ENCODE measurements around the gene CHRNA4.

DNA sequence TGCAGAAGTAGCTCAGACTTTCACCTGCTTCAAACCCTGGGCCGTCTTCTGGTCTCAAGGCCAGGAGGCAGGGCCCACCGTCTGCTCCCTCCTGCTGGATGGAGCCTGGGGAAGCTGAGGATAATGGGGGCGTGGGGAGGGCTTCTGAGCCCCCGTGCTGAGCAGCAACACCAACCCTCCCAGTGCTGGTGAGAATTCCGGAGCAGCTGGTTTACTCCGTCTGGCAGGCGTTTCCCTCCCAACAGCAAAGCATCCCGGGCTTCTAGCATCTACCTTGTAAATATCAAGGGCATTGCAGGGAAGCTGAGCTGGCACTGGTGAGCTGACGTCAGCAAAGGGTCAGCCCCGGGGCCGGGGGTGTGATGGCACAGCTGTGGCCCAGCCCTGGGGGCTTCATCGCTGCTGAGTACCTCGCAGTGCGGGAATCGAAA lies 16.8 kb upstream of the CHRNA4 start:
- no peak for TF ChIP-seq POLR2A (IDR thresholded peaks at IDR 0.05)
- TF ChIP-seq, protein P1, sequence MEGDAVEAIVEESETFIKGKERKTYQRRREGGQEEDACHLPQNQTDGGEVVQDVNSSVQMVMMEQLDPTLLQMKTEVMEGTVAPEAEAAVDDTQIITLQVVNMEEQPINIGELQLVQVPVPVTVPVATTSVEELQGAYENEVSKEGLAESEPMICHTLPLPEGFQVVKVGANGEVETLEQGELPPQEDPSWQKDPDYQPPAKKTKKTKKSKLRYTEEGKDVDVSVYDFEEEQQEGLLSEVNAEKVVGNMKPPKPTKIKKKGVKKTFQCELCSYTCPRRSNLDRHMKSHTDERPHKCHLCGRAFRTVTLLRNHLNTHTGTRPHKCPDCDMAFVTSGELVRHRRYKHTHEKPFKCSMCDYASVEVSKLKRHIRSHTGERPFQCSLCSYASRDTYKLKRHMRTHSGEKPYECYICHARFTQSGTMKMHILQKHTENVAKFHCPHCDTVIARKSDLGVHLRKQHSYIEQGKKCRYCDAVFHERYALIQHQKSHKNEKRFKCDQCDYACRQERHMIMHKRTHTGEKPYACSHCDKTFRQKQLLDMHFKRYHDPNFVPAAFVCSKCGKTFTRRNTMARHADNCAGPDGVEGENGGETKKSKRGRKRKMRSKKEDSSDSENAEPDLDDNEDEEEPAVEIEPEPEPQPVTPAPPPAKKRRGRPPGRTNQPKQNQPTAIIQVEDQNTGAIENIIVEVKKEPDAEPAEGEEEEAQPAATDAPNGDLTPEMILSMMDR (IDR thresholded peaks at IDR 0.05) = no peak
